IPS-NIHi7 (cell line): ENCODE results near the gene MYO16.

Source experiments
- DNase-seq: peaks from one replicate; pipeline ENCODE4 v3.0.0; 2012; ENCODE audit warnings: mixed read lengths; ENCODE audit errors: extremely low spot score

Gene MYO16

DNA sequence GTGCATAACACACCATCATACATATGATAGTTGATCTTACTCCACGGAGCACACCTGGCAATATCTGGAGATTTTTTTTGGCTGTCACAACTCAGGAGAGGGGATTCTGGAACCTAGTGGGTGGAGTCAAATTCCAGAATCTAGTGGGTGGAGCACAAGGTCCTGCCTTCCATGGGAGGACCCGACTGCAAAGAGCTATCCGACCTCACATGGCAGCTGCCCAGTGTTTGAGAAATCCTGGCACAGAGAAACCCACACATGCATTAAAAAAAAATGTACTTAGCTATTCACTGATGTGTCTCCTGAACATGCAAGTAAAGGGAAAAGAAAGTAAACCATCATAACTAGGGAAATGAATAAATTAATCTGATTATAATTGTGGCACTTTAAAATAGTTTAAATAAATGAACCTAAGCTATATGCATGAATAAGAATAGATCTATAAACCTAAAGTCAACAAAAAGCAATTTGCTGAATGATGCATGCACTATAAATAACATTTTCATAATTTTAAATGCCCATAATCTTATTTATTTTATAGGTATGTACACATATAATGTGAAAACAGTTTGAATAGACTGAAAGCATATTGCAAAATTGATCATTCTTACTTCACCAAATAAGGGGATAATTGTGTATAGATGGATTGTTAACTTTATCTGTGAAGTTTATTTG, 300.3 kb downstream of the MYO16 start:
- no peak for DNase-seq

DNA sequence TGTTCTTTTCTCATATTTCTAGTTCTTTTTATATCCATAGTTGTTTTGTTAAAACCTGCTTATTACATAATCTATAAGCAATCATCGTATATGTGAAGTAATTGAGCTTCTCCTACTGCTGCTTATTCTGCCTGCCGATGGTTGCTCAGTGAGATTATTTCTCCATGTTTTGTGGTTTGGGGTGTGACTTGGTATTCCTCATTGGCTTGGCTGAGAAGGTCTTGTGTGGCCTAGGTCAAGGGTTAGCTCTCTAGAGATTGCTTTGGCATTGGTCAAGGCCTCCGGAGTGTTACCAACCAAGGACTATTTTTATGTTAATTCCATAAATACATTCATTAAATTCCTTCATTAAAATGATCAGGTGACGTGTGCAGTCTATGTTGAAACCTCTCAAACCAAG, 302.8 kb downstream of the MYO16 start:
- DNase-seq, result no peak

DNA sequence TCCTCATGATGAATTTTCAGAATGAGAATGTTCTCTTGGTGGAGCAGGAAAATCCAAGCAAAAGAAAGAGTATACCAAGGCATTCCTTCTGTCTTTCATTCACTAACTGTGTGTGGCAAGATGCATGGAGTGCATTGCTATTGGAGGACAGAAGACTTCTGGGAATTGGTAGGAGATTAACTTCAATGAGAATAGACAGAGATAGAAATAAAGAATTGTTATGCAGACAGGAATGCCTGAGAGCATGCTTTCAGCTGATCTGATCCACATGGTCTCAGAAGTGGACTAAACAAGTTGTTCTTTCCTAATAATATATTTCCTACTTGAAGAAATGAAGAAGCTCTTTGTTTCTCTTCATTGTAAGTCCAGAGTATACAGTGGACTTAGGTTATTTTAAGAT, 303.6 kb downstream of the MYO16 start:
- no peak for DNase-seq

DNA sequence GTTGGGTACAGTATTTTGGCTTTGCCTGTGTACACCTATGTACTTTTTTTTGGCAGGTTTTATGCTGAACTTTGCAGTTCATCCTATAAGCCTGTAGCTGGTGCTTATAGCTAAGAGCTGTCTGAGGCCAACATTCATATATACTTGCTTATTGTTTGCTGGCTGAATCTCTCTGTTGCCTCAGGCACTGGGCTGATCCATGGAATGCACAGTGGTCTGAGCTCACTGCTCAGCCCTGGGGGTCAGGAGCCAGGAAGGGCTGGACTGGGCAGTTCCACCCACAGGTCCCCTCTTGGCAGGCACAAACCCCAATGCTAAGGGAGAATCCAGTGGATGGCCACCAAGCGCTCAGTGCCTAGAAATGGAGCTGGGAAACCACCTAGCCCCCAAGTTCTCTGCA, 308.7 kb downstream of the MYO16 start:
- no peak for DNase-seq

DNA sequence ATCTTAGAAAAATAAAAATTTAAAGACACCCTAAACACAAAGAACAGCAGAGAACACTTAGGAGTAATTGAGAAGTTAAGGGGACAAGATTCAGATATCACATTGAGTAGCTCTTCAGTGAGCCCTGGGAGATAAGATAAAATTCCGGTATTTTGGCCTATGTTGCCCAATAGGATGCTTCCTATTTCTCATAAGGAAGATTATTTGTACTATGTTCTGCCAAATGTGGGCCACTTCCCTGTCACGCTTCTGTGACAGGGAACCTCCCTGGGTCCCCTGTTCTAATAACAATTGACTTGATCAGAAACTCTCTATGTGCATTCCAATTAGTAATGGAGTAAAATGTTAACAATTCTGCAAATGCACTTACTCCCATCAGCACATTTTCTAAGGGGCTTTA, 310.7 kb downstream of the MYO16 start:
- no peak for DNase-seq

DNA sequence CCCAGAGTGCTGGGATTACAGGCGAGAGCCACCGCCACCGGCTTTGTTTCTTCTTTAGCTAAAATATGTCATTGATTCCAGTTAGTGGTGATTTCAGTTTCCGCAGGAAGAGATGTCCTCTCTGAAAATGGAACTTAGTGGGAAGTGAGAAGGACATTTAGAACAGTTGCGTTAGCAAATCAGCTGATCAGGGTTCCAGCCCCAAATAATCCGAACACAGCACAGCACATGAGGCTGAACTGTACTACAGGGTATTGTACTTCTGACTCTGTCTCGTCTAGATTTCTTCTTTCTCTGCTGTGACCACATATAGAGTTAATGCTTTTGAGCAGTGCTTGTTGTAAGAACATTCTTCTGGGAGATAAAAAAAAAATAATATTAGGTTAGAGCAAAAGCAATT, 314.4 kb downstream of the MYO16 start:
- DNase-seq, result no peak

DNA sequence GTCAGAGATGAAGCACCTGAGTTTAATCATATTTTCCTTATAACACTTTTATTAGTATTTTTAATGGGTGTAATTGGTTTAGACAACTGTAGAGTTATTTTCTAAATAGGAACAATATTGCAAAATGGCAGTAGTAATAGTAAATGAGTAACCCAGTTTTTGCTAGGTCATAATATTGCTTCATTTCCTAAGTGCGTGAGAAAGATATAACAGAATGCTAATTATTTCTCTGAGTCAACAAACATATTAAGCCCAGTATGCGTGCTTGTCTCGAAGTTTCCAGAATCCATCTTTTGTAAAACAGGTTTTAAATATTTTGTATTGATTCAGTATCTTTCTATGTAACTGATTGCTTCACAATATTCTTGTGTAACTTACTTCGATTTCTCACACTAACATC, 315.3 kb downstream of the MYO16 start:
- no peak for DNase-seq

DNA sequence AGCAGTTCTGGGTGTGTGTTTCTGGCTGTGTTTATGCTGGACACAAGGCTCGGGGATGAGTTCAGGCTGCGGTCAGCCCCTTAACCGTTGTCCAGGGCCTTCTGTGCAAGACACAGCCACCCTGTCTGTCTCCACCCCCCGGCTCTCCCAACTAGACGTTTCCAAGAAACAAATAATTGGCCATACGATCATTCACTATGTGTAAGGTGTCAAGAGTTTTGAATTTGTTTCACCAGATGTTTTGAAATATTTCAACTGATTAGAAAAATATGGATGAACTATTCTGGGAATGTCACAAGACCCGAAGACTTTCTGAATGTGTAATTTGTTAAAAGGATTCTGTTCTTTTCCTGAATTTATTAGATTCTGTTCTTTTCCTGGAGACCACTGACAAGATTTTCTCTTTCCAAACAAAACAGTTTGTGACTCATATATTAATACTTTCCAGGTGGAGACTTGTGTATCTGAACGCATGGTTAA, 318.2 kb downstream of the MYO16 start:
- DNase-seq, result no peak

DNA sequence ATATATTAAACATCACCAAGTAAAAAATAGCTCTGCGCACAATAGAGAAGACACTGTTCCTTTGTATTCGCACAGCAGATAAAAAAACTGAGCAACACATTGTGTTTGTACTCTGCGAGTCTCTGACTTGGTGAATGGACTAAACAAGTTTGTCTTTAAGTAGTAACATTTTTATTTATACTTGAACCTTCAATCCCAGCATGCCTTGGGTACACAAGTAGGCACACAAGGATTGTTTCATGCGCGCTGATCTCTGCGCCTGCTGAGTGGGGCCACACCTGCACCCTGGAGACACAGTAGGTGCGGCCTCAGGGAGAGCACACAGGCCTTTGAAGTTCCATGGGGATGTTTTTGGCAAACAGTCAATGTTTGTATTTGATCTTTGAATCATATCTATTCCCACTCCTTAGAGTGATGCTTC, 318.9 kb downstream of the MYO16 start:
- no peak for DNase-seq

DNA sequence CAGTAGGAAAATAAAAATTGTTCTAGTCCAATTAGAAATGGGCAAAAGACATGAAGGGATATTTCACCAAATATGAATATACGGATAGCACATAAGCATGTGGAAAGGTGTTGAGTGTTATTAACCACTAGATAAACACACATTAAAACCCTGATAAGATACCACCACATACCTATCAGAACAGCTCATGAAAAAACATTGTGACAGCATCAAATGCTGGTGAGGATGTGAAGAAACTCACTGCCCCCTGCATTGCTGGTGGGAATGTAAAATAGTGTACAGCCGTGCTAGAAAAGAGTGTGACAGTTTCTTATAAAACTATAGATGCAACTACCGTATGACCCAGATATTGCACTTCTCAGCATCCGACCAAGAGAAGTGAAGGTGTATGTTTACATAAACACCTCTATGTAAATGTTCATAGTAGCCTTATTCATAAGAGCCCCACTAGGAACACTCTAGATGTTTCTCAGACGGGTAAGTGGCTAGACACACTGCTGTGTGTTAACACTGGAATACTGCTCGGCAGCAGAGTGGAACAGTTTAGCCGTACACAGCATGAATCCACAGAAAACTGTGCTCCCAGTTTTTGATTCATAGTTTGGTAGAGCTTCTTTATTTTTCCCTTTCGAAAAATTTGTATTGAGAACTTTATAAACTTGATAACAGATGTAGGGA, 321.1 kb downstream of the MYO16 start:
- no peak for DNase-seq

DNA sequence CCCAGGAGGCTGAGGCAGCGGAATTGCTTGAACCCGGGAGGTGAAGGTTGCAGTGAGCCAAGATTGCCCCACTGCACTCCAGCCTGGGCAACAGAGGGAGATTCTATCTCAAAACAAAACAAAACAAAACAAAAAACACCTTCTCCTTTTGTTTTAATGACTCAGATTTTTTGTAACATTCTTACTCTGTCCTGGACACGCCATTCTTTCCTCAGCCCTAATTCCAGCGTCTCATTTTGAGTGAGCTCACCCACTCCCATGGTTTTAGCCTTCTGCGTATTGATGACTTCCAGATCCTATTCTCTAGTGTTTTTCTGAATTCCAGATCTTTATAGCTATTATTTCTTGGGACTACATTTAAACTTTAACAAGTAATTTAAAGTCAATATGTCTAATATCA, 326.3 kb downstream of the MYO16 start:
- no peak for DNase-seq

DNA sequence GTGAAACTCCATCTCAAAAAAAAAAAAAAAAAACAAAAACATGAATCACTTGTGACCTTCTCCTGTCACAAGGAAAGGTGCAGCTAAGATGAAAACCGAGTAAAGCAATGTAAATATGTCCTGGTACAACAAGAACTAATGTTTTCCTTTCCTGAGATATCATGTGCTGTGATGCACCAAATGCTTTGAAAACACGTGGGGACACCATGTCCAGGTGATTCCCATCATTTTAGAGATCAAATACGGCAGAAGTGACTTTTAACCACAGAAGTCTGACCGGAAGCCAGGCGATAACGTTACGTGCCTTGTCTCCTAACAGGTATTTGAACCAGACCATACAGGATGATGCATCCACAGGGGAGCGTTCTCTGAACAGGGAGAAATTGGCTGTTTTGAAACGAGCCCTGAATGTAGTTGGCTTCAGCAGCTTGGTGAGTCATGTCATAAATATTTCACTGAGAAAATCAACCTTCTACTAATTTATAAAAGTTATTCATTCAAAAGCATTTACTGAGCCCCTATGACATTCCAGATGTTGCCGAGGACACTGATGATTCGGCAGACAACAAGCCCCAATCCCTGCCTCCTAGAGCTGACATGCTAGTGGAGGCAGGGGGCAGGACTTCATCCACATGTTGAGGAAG, 328.1 kb downstream of the MYO16 start:
- DNase-seq, result no peak

DNA sequence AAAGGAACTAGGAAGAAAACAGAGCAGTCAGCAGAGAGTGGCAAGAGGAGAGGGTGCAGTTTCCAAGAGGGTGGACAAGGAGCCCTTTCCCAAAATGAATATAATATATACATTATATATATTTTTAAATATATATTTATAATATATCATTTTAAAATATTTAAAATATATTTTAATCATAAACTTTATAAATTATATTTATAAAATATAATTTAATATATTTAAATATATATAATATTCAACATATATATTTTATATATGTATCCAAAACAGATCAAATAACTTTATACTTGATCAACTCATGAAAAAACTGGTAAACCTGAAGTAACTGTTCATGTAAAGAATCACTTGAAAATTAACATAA, 328.6 kb downstream of the MYO16 start:
- DNase-seq, result no peak

DNA sequence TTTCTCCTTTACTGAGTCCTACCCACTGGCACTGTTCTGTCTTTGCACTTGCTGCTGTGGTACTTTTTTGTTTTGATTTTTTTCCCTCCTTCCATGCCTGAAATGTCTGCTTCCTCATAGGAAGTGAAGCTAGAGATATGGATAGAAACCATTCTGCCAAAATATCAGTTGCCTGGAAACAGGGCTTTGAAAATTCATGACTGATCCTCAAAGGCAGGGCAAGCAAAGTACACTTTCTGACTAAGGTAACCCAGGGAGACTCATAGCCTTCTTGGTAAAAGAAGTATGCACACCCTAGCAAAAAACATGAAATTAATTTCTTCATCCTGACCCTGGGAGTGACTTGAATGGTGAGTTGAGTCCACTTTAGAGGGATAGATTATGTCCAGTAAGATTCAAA, 329.8 kb downstream of the MYO16 start:
- DNase-seq, result no peak

DNA sequence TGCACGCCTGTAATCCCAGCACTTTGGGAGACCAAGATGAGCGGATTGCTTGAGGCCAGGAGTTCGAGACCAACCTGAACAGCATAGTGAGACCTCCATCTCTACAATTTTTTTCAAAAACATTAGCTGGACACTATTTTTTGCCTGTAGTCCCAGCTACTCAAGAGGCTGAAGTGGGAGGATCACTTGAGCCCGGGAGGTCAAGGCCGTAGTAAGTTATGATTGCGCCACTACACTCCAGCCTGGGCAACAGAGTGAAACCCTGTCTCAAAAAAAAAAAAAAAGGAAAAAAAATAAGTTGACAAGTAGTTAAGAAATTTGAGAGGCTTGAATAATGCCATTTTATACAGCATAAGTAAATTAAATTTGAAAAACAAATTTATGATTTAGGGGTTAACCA, 330.6 kb downstream of the MYO16 start:
- no peak for DNase-seq

DNA sequence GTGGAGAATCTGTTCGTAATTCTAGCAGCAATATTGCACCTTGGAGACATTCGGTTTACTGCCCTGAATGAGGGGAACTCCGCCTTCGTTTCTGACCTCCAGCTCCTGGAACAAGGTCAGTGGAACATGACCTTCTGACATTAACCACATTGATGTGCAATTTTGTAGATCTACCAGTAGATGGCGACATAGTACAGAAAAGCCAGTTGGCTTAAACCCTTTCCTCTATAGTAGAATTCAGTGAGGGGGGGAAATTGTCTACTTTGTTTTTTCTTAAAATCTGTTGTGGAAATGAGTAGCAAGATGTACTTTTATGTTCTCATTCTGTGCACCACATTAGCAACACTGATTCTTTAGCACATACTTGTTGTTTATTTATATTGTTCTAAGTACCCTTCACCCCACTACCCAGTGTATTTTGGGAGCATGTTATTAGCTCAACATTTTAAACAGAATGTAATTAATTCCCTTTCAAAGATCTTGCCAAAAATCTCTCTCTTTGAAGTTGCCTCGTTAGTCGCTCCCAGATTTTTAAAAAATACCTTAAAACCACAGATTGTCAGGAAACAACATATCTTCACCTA, 332.2 kb downstream of the MYO16 start:
- peak; percentile 57 for DNase-seq

DNA sequence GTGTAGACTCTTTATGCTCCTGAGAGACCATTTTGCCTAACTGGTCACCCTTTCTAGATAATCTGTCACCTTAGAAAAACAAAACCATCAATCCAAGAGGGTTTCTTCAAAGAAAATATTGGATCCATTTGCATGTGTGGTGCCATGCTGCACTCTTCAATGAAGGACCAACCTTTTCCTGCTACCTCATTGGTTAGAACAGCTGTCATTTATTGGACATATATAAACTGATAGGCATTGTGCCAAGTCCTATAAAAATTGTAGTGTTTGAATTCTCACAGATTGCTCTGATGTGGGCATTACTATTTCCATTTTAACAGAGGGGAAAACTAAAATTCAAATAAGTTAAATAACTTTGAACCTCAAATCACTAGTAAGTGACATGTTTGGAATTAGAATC, 333.2 kb downstream of the MYO16 start:
- DNase-seq, result no peak

DNA sequence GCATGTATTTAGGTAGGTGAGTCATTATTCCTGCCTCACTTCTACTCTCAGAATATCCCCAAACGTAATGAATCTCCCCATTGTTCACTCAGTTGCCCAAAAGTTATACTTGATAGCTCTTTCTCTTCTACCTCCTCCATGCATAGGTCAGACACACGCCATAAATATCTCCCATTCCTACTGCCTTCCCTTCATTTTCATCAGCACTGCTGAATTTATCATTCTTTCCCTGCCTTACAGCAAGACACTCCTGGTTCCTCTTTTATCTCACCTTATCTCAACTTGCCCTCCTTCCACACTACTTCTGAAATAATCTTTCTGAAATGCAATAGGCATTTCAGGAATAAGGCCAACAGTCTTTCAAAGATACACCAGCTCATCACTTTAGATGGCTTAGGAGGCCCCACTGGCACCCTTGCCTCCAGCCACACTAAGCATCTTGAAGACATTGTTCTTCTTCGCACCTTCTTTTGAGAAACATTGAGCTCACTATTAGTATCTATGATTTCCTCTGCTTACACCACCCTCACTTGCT, 333.9 kb downstream of the MYO16 start:
- DNase-seq, result no peak

DNA sequence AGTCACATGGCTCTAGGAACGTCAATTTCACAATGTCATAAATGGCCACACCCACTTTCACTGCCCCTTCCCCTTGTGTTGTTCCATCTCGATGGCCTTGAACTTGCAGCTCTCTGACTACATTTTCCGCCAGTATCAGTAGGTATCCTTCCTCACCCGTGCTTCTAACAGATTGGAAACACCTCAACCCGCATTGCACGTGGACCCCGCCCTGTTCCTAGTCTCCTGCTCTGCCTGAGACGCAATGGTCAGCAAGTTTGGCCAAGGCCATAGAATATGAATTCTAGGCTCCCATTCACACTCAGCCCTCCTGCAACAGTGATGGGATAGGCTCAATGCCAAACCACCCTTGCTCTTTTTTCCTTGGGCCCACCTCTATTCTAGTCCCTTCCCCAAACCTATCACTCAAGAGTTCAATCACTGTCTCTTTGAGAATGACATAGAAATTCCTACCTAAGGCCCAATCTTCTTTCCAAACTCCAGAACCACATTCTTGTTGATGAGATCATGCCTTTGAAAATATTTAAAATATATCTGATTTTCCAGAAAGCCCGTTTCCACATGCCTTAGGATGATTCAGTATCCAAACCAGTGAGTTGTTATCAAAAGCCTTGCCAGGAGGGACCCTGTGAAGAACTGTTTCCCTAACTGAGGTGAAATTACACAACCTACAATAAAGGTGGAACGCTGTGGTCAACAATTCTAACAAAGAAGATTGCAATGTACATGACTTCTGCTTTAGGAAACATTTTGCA, 334.6 kb downstream of the MYO16 start:
- no peak for DNase-seq

DNA sequence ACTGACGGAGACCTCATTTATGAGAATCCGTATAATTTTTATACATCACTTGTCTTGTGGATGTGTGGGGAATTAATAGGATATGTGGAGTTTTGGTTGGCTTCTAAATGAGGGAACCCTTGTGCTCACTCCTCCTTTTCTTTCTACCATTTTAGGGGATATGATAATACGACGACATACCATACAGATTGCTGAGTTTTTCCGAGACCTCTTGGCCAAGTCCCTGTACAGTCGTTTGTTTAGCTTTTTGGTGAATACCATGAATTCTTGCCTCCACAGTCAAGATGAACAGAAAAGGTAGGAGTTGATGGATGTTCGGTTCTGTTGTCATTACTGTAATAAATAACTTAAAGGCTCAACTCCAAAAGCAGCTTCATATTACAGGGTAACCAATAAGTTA, 335.2 kb downstream of the MYO16 start:
- no peak for DNase-seq

DNA sequence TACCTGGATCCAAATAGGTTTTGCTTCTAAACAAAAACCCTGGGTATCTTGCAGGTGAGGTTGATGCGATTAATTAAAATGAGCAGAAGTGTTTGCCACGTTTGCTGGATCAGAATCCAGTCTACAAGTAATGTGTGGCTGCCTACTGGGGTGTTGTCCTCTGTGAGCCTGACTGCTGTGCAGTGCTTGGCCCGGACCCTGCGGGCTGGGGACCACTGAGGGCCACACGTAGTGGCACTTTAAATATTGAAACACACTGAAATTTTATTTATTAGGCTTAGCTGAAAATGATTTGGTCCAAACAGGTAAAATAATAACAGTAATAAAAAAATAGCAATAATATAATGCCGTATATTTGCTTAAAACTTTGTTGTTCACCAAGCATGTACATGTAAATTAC, 338.0 kb downstream of the MYO16 start:
- no peak for DNase-seq

DNA sequence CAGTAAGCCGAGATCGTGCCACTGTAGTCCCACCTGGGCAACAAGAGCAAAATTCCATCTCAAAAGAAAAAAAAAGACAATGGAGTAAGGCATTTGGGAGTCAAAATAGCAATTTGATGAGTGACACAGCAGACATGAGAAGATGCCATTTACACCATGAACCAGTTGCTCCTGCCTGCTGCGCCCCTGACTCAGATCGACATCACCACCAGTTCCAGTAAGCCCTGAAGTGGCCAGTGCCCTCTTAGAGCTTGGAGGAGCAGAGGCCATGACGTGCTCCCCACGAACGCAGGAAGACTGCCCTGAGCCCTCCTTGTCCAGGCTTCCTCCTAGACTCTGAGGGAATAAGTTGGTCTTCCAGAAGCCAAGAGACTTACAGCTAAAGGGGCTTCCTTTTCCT, 339.2 kb downstream of the MYO16 start:
- DNase-seq, result no peak
